H54 (cell line): ENCODE results near the gene POU6F2.

ENCODE experiments used
- DNase-seq: peaks from one replicate; pipeline ENCODE4 v3.0.0; 2011; ENCODE audit warnings: low spot score, mixed read lengths; ENCODE audit not compliant: insufficient read length
- FAIRE-seq: peaks from 3 replicates; lab custom pipeline; 2011; peaks lifted over from hg19 to GRCh38; lab: Jason Lieb, UNC
- POLR2A ChIP-seq: IDR thresholded peaks from 2 replicates; pipeline ENCODE4 v1.6.1; 2011; ENCODE audit warnings: low read depth, mild to moderate bottlenecking, low read length

POU6F2 gene

DNA sequence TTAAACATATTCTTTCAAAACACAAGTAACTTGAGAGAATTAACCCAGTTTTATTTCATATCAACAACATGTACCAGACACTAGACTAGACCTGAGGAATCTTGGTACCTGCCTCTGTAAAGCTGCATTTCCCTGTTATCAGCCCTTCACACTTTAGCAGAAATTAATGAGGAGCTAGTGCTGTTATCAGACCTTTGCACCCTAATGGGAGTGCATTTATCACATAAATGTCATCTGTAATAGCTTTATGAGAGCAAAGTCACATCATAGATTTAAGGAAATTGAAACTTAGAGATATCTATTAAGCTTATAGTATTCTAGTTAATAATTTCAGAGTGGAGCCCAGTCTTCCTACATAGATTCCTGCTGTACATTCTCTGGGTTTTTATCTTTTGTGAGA is 318.1 kb downstream of the POU6F2 start:
- no peak for DNase-seq
- TF ChIP-seq POLR2A = no peak
- no peak for FAIRE-seq

DNA sequence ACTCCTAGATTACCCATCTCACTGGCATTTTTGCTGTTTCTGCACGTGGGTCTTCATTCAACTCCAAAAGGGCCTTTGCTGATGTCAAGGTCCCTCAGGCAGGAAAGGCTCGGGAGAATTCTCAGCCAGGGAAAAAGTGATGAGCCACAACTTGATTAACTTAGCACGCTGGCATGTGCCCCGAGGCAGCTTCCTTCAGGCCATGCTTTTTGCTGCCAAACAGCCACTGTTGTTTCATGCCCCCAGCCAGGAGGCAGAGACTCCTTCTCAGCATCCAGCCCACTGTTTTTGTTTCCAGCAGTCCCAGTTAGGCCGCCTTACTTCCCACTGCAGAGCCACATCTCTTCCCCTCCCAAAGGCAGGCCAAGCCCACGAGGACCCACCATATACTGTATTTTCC is 322.0 kb downstream of the POU6F2 start:
- DNase-seq = no peak
- TF ChIP-seq POLR2A = no peak
- FAIRE-seq = no peak

DNA sequence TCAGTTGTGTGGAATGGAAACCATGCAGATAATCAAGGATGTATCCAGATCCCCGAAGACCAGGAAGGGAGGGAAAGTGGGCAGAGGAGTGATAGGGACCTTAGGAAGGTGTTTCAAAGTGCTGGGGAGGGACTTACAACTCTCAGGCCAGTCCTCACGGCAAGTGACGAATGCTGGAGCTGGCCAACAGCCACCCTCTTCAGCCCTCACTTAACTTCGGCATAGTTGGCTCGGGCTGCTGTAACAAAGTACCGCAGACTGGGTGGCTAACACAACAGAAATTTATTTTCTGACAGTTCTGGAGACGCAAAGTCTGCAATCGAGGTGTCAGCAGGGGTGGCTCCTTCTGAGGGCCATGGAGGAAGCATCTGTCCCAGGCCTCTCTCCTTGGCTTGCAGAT is 322.6 kb downstream of the POU6F2 start:
- no peak for DNase-seq
- no peak for FAIRE-seq
- peak; percentile 11; the same call in 1 of the 2 replicates for TF ChIP-seq POLR2A

DNA sequence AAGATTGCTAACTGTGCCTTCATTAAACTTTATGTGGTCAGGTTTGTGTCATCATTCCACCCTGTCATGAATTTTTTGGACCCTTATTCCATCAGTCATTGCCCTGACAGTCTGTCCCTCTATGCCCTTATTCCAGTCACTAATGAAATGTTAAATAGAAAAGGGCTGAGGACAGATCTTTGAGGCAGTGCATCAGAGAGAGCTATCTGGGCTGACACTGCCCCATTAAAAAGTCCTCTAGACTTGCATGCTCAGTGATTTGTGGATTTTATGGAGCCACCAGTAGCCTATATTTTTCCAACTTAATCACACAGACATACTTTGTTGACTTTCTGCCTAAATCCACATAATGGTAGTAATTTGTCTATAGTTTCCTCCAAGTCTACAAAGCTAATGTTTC is 323.8 kb downstream of the POU6F2 start:
- TF ChIP-seq POLR2A = no peak
- DNase-seq (no peak), FAIRE-seq (no peak)

DNA sequence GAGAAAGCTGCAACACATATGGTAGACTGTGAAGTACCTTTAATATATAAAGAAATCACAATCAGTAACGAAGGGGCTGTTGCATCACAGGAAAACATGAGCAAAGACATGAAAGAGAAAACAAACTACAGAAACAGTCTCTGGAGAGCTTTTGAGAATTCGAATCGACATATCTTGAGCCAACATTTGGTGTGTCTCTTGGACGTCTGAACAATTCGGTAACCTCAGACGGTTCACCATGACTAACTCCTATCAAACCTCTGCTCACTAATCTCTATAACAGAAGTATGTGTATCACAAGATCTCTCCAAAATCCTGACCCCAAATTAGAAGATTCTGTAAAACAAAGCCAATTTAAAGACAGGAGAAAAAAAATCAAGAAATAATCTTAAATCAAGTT is 326.5 kb downstream of the POU6F2 start:
- no peak for DNase-seq
- no peak for TF ChIP-seq POLR2A
- FAIRE-seq = no peak

DNA sequence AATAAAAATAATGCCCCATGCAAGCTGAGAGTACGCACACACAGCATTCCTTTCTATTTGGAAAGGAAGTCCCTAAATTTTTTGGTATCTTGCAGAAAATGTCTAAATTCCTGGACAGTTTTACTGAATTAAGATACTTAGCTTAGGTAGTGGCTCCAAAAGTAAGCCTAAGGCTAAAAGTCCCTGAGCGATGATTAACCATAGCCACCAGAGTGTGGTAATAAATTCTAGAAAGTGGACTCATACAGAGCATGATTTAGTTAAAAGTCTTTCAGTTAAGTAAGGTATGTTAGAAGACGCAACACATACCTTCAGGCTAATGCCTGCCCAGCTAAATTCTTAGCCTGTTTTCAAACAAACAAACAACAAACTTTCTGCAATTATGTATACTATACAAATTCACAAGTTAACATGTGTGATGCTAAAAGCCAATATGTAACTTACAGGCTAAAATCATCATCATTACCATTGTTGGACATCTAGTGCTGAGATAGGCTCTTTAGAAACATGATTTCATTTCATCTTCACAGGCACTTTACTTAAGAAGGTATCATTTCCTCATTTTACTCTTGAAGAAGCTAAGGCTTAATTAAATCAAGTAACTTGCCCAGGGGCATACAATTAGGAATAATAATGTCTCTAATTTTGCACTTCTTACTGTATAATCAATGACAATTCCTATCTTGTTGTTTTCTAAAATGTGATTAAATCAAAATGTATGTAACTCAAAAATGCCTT is 327.1 kb downstream of the POU6F2 start:
- TF ChIP-seq POLR2A = no peak
- no peak for FAIRE-seq

DNA sequence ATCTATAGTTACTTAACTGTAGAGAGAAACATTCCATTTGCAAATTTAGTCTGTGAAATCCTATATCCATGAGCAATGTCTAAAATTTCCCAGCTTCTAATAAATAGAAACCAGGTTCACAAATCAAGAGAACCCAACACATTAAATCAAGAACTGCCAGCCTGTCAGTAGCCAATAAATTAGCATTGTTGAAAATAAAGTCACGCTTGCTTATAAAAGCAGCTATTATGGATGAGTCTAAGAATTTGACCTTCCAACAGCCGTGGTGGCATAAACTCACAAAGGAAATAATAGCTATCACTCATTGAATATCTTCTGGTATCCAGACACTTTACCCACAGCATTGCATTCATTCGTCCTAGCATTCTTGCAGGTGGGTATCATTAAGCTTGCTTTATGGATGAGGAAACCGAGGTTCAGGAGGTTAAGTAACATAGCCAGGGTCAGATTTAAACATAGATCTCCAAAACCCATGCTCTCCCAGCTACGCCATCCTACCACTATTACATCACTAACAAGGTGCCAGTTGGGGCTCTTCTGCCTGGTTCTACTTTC is 328.4 kb downstream of the POU6F2 start:
- DNase-seq (no peak), FAIRE-seq (no peak)
- TF ChIP-seq POLR2A = no peak

More for the DNA sequence above, 327.1 kb downstream of the POU6F2 start:
- DNase-seq = no peak

DNA sequence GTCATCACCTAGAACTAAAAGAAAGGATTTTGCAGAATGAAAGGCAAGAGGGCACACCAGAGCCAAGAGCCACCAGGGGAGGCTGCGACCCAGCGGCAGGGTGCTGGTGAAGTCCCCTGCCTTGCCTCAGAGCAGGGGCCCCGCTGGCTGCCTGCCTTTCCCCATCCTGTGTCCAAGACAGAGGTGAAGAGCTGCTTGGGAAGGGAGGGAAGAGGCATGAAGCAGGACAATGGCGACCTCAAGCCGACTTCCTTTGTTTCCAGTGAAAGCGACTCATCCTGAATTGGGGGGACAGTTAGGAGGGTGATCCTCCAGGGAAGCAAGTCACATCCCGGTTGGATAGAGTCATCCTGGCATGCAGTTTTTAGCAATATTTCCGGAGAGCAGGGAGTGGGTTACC is 333.0 kb downstream of the POU6F2 start:
- no peak for TF ChIP-seq POLR2A

DNA sequence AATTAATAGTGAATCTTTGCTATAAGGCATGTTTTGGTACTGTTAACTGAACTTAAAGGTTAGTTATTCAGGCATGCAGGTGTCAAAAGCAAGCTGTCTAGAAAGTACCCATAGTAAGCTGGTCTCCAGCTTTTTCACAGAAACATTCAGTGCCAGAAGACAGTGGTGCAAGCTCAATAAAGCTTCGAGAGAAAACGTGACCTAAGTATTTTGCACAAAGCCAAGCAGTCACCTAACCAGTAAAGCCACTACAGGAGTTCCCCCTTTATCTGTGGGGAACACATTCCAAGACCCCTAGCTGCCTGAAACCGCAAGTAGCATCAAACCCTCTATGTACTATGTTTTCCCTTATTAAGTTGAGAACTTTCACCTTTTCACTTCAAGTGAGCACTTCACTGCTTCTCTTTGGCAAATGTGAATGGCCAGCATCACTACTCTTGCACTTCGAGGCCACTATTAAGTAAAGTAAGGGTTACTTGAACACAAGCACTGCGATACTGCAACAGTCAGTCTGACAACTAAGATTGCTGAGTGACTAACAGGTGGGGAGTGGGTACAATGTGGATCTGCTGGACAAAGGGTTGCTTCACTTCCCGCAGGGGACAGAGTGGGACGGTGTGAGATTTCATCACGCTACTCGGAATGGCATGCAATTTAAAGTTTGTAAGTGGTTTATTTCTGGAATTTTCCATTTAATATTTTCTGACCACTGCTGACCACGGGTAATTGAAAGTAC is 334.7 kb downstream of the POU6F2 start:
- DNase-seq (no peak), FAIRE-seq (no peak)
- TF ChIP-seq POLR2A = no peak

More for the DNA sequence above, 333.0 kb downstream of the POU6F2 start:
- DNase-seq (no peak), FAIRE-seq (no peak)

DNA sequence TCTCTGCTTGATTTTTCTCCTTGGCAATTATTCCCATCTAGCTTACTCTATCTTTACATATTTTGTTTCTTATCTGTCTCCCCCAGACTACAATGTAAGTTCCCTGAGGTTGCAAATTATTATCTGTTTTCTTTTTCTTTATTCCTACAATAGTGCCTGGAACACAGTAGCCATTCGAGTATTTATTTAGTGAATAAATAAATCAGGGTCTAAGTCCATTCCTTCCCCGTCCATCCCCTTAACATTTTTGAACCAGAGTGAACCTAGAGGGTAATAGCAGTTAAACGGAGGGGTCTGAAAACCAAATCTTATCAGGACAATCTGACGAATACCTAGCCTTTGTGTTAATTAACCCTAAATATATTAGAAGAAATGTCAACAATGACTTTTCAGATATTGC is 335.7 kb downstream of the POU6F2 start:
- DNase-seq (no peak), FAIRE-seq (no peak)
- TF ChIP-seq POLR2A = no peak

DNA sequence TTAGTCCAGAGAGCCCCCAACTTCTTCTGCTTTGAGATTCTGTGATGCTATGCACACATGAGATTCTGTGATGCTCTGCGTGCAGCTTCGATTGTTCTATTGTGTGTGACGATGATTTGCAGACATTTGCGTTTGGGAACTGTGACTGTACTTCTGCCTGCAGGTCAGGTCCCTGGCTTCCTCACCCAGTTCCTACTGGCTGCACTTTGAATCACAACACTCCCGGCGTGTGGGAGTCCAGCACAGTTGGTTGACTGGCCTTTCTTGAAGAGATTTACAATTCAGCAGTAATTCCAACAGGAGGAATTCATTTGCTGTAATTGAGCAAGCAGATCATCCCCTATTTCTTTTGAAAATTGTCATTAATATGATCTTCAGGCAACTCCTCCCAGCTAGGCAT is 336.3 kb downstream of the POU6F2 start:
- FAIRE-seq (no peak), DNase-seq (no peak)

DNA sequence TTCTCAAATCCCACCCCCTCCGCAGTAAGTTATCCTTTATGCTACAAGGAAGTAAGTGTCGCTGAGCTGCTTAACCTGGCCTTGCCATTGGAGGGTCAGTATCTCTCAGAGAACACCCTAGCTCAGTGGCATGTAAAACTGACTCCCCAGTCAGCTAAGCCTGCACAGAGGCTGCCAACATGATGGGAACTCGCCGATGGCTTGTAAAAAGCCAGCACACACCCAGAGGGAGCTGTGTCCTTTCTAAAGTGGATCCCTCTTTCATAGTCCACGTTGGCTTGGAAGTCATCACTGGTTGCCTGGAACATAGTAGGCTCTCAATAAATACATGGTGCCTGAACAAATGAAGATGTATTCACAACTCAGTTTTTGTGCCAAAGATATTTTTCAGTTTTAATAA is 339.4 kb downstream of the POU6F2 start:
- DNase-seq (no peak), FAIRE-seq (no peak)
- no peak for TF ChIP-seq POLR2A

More for the DNA sequence above, 336.3 kb downstream of the POU6F2 start:
- TF ChIP-seq POLR2A = no peak

DNA sequence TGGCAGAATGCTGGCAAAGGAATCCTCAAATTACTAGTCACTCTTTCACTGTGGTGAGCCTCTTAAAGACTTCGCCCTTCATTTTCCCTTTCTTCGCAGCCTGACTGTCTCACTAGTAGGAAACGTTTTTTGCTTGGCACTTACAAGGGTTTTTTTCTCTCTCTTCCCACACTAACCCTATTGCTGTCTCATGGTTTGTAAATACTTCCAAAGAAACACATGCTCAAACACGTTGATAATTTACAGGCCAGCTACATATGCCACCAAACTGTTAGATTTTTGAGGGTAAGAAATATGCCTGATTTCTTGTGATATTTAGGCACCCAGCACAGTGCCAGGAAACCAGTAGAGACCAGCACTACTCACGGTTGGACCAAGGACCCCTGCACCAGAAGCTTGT is 340.2 kb downstream of the POU6F2 start:
- no peak for TF ChIP-seq POLR2A
- no peak for DNase-seq
- no peak for FAIRE-seq

DNA sequence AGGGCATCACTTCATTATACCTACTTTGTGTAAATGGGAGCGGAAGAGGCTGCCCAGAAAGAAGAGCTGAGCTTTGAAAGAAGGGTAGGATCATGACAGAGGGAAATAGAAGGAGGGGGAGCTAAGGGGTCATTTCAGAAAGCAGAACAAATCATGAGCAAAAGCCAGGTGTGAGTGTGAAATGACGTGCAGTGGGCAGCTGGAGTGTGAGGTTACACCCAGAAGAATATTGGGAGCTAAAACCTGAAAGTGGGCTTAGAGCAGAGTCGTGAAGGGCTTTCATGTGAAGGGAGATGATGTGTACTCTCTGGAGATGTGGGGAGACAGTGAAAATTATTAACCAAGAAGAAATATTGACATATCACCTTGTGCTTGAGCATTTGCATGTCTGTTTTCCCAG is 343.5 kb downstream of the POU6F2 start:
- no peak for TF ChIP-seq POLR2A
- FAIRE-seq (no peak), DNase-seq (no peak)
